Sigmoid colon (tissue), 7 donors: ENCODE data around the gene TNFRSF9. TPM values are rescaled to one million over a fixed set of nuclear protein-coding genes. Genes with fewer than 3 reads are reported as not detected.

ENCODE experiments used
- DNase-seq: peaks from one replicate; pipeline ENCODE4 v3.0.0-alpha.2; 2019
- H3K27ac ChIP-seq, 4 donors: fragments of 200-600 bp; sonication (generic); one replicate each; pipeline ENCODE4 v1.5.1; 2016 to 2019; ENCODE audit warnings: mild to moderate bottlenecking in 1 of 4
- H3K27me3 ChIP-seq, 3 donors: fragments of 200-600 bp; sonication (generic); one replicate each; pipeline ENCODE4 v1.5.1; 2019; ENCODE audit warnings: mild to moderate bottlenecking in 1 of 3
- H3K36me3 ChIP-seq, 4 donors: fragments of 200-600 bp; sonication (generic); one replicate each; pipeline ENCODE4 v1.5.1; 2016 to 2019
- H3K4me1 ChIP-seq, 4 donors: fragments of 200-600 bp; sonication (generic); one replicate each; pipeline ENCODE4 v1.5.1; 2017 to 2019
- H3K4me3 ChIP-seq, 4 donors: fragments of 200-600 bp; sonication (generic); one replicate each; pipeline ENCODE4 v1.5.1; 2017 to 2019; ENCODE audit warnings: mild to moderate bottlenecking in 2 of 4, moderate library complexity in 1 of 4
- H3K9me3 ChIP-seq, 4 donors: fragments of 200-600 bp in 3 of 4; sonication (generic) in 3 of 4; one replicate each; pipeline versions ENCODE4 v1.5.1 to v1.6.1; 2013 to 2019
- EP300 ChIP-seq, 4 donors: sonication (generic); formaldehyde crosslinking; IDR thresholded peaks; one replicate each; pipeline ENCODE4 v1.6.1; 2017; ENCODE audit warnings: antibody characterized with exemption in 4 of 4
- POLR2A ChIP-seq, 2 donors: fragments of 450-650 bp; IDR thresholded peaks; one replicate each; pipeline ENCODE4 v1.6.1; 2016; ENCODE audit warnings: antibody characterized with exemption in 2 of 2, mild to moderate bottlenecking in 2 of 2, moderate library complexity in 2 of 2
- POLR2AphosphoS5 ChIP-seq, 4 donors: sonication (generic); formaldehyde crosslinking; IDR thresholded peaks; one replicate each; pipeline ENCODE4 v1.6.1; 2017; ENCODE audit warnings: antibody characterized with exemption in 4 of 4
- WGBS, 2 donors: extraction: QIAGEN DNeasy Blood & Tissue Kit; methylation state at CpG; one replicate each; pipeline ENCODE4 v1.1.7; 2013; 5-methylcytosine and 5-hydroxymethylcytosine counted together
- intact Hi-C: fragments of 100-400 bp; cut with DNase I; formaldehyde crosslinking; loops from one replicate; pipeline ENCODE4 v1.15.1; 2023
- polyA plus RNA-seq, 3 donors: library from polyadenylated mRNA; stranded (reverse); fragments of 200-250 nt; gene quantifications; one replicate each; pipeline ENCODE4 v1.2.3, GENCODE V29; 2013
- total RNA-seq, 4 donors: library from RNA; depleted of rRNA; stranded (reverse); fragments of >200 nt; gene quantifications; one replicate each; pipeline ENCODE4 v1.1.0, GENCODE V29; 2016
- TF ChIP-seq, protein P1 (sequence below), 4 experiments: fragments of 450-650 bp in 3 of 4; fragments of 200-600 bp in 1 of 4; IDR thresholded peaks; one replicate each; pipeline ENCODE4 v1.5.1; 2016 to 2019; ENCODE audit warnings: antibody characterized with exemption in 4 of 4, mild to moderate bottlenecking in 3 of 4, moderate library complexity in 2 of 4
- donor health status: healthy with polysubstance abuse.
- donor health status: Bipolar disorder and iron deficiency.
- donor health status: healthy.

TNFRSF9 gene
- total and polyA plus RNA-seq, 7 donors = 1.2 to 1.7 TPM; not detected in 5

GRCh38 chr1:7948960-7949359, 8.3 kb upstream of the TNFRSF9 start:
- no peak for DNase-seq
- H3K27me3 ChIP-seq = no peaks in the 10 kb centered on the region
- H3K4me3 ChIP-seq = no peak overlapping the region
- no peak overlapping the region for H3K27ac ChIP-seq
- intact Hi-C loops = no loop called here
- H3K9me3 ChIP-seq = no peaks in the 10 kb centered on the region
- peaks cover 0 to 6% (median 4%) of the 10 kb centered on the region in 4 donors for H3K4me1 ChIP-seq
- TF ChIP-seq POLR2A (IDR thresholded peaks at IDR 0.05) = no peak
- TF ChIP-seq, protein P1, sequence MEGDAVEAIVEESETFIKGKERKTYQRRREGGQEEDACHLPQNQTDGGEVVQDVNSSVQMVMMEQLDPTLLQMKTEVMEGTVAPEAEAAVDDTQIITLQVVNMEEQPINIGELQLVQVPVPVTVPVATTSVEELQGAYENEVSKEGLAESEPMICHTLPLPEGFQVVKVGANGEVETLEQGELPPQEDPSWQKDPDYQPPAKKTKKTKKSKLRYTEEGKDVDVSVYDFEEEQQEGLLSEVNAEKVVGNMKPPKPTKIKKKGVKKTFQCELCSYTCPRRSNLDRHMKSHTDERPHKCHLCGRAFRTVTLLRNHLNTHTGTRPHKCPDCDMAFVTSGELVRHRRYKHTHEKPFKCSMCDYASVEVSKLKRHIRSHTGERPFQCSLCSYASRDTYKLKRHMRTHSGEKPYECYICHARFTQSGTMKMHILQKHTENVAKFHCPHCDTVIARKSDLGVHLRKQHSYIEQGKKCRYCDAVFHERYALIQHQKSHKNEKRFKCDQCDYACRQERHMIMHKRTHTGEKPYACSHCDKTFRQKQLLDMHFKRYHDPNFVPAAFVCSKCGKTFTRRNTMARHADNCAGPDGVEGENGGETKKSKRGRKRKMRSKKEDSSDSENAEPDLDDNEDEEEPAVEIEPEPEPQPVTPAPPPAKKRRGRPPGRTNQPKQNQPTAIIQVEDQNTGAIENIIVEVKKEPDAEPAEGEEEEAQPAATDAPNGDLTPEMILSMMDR (IDR thresholded peaks at IDR 0.05) = no peak
- no peak for TF ChIP-seq EP300 (IDR thresholded peaks at IDR 0.05)
- 70 to 74% methylated on average over 5 of the region's 5 CpGs for WGBS, 2 donors
- no peaks in the 10 kb centered on the region for H3K36me3 ChIP-seq

DNA sequence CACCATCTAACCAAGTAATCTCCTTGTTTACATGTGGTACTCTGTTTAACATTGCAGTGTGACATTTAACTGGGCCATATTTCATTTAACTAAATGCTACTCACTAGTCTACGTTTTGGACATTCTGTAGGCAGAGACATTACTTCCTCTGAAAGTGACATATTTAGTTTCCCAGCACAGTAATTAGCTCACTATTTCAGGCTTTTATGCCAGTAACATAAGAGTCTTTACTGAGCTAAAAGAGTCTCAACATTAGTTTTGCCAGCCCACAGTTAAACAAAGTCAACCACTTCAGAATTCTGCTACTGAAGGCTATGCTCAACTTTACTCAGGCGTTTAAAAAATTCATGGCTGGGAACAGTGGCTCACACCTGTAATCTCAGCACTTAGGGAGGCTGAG, 2.6 kb upstream of the TNFRSF9 start:
- TF ChIP-seq EP300 (IDR thresholded peaks at IDR 0.05) (no peak), POLR2AphosphoS5 (IDR thresholded peaks at IDR 0.05) (no peak), POLR2A (IDR thresholded peaks at IDR 0.05) (no peak)
- TF ChIP-seq, protein P1 (IDR thresholded peaks at IDR 0.05) = no peak
- H3K9me3 ChIP-seq = no peaks in the 10 kb centered on the region
- H3K36me3 ChIP-seq = no peaks in the 10 kb centered on the region
- H3K4me3 ChIP-seq = no peak overlapping the region
- H3K4me1 ChIP-seq = peaks cover 0 to 17% (median 7%) of the 10 kb centered on the region in 4 donors
- no peak for DNase-seq
- H3K27ac ChIP-seq = no peak overlapping the region
- WGBS, 2 donors = 56 to 58% methylated on average over 2 of the region's 2 CpGs
- intact Hi-C loops = no loop called here
- H3K27me3 ChIP-seq = peaks cover 0 to 8% (median 0%) of the 10 kb centered on the region in 3 donors

- Histone ChIP-seq H3K9me3 (no peaks in the 10 kb centered on the region), H3K4me1 (peaks cover 0 to 17% (median 7%) of the 10 kb centered on the region in 4 donors), H3K36me3 (no peaks in the 10 kb centered on the region), H3K4me3 (peak overlapping the region; percentile 7 to 39 (median 32)), H3K27ac (peak overlapping the region; percentile 29 to 59 (median 52)), H3K27me3 (peaks cover 0 to 16% (median 0%) of the 10 kb centered on the region in 3 donors)
- TF ChIP-seq POLR2AphosphoS5 (IDR thresholded peaks at IDR 0.05) = no peak
- no peak for TF ChIP-seq POLR2A (IDR thresholded peaks at IDR 0.05)
- TF ChIP-seq EP300 (IDR thresholded peaks at IDR 0.05) = no peak
- TF ChIP-seq, protein P1 (IDR thresholded peaks at IDR 0.05) = peak in 1 of 4 experiments; percentile 39
- DNase-seq = peak; percentile 81
- WGBS, 2 donors = 8 to 10% methylated on average over 40 of the region's 40 CpGs
- intact Hi-C loops = no loop called here
These were observed 1.7 kb upstream of the TNFRSF9 start for GRCh38 chr1:7942214-7942921.

GRCh38 chr1:7941437-7941793, 776 bp upstream of the TNFRSF9 start:
- TF ChIP-seq POLR2A (IDR thresholded peaks at IDR 0.05) (no peak), EP300 (IDR thresholded peaks at IDR 0.05) (no peak), POLR2AphosphoS5 (IDR thresholded peaks at IDR 0.05) (no peak)
- TF ChIP-seq, protein P1 (IDR thresholded peaks at IDR 0.05) = no peak
- DNase-seq = no peak
- H3K36me3 ChIP-seq = no peaks in the 10 kb centered on the region
- peaks cover 0 to 17% (median 7%) of the 10 kb centered on the region in 4 donors for H3K4me1 ChIP-seq
- WGBS, 2 donors = 68 to 76% methylated on average over 9 of the region's 9 CpGs
- H3K27me3 ChIP-seq = peaks cover 0 to 24% (median 0%) of the 10 kb centered on the region in 3 donors
- H3K9me3 ChIP-seq = no peaks in the 10 kb centered on the region
- intact Hi-C loops = no loop called here
- no peak overlapping the region for H3K4me3 ChIP-seq
- no peak overlapping the region for H3K27ac ChIP-seq
